ENCODE measurements around the gene SMIM45.

Gene SMIM45

DNA sequence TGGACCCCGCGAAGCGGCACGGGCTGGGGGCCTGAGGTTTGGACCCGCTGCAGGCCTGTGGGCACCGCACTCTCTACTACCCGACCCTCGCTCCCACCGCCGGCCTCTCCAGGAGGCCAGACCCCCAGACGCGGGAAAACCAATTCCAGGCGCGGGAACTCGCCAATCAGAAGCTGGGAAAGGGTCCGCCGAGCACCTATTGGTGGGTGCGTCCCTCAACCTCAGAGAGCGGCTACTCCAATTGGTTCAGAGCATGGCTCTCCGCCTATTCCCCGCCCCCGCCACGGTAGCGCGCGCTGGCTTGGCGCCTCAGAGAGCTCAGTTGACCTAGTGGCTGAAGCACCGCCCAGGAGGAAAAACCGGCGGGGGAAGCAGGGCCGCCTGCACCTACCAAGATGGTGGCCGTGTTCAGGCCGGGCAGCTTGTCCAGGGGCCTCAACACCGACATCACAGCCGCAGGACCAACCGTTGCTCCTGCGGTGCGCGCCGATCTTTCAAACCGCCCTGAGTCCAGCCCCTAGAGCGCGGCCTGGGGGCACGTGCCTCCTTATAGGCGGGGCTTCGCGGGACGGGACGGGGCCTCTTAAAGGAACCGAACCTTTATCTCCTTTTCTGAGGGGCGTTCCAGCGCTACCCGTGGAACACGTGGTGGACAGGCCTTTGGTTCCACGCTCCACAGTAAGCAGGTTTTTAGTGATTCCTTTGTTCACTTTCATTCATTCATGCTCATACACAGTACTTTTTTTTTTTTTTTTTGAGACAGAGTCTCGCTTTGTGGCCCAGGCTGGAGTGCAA, 5.1 kb upstream of the SMIM45 start, which contains the start of gene CENPM:
CENPM (minus strand) TSS at position 524 of the 795 bp plus-strand sequence; CDS start at position 448, 76 bp downstream.
- SMC1A ChIA-PET (ENCODE audit: uncharacterized antibody, unreplicated experiment) = interaction anchor here (0.7 to 2.4 kb wide), 12 partner anchors 10 to 498 kb away, joined by 3 to 14 read pairs (median 4); partner anchors contain the start of gene TNFRSF13C
- H3K4me1 ChIP-seq (ENCODE audit: control insufficient read depth, insufficient read depth, low read length) = peaks cover 59% of the 10 kb centered on the region
- CTCF ChIA-PET = interaction anchor here (0.6 to 2.0 kb wide), 17 partner anchors 9 to 280 kb away, joined by 3 to 12 read pairs (median 3); partner anchors contain the start of genes CCDC134 and NDUFA6
- TSS peak; percentile 58 for BruUV-seq (replicated peaks)
- DNase-seq (ENCODE audit: low read depth, low spot score) (peak; percentile 80), ATAC-seq (peak; percentile 88), FAIRE-seq (peak; percentile 89)
- H3K27ac ChIP-seq (ENCODE audit: control insufficient read depth, insufficient read depth) = peak within 1 kb of the TSS; percentile 94
- H3K4me3 ChIP-seq = peak within 1 kb of the TSS; percentile 78
- in situ Hi-C loops (cut with MboI) (loop anchor here (5.0 kb wide), 1 partner anchor 115 kb away; the partner anchor contains the start of gene SREBF2), intact Hi-C loops (cut with micrococcal nuclease; ENCODE audit: unreplicated experiment) (loop anchor here (5.0 kb wide), 1 partner anchor 490 kb away; no protein-coding TSS in a partner anchor)
- RAD21 ChIA-PET (ENCODE audit: unreplicated experiment) = interaction anchor here (0.5 to 7.9 kb wide), 15 partner anchors 9 to 249 kb away, joined by 3 to 115 read pairs (median 7); partner anchors contain the start of genes NDUFA6, SMDT1 and TNFRSF13C
- H3K9ac ChIP-seq (ENCODE audit: control insufficient read depth, insufficient read depth, low read length) = peak within 1 kb of the TSS; percentile 97
- peak within 1 kb of the TSS; percentile 86 for H2AFZ ChIP-seq (ENCODE audit: control insufficient read depth, low read depth, low read length)
- H4K20me1 ChIP-seq (ENCODE audit: control insufficient read depth, insufficient read depth) = no peaks in the 10 kb centered on the region
- H3K4me2 ChIP-seq (ENCODE audit: control insufficient read depth, insufficient read depth) = peak within 1 kb of the TSS; percentile 99
- peaks cover 41% of the 10 kb centered on the region for H3K79me2 ChIP-seq (ENCODE audit: control insufficient read depth, insufficient read depth, low read length)
- under 1% methylated on average over 55 of the region's 56 CpGs for WGBS (ENCODE audit: insufficient coverage, insufficient replicate concordance, low lambda C conversion rate, missing lambda C conversion rate)
- POLR2A ChIA-PET = interaction anchor here (0.5 to 9.2 kb wide), 21 partner anchors 10 to 1283 kb away, joined by 3 to 164 read pairs (median 4); partner anchors contain the start of genes CCDC134, DESI1, SREBF2 and TNFRSF13C
- peaks cover 8 to 14% of the 10 kb centered on the region in 2 experiments; a peak in 3 of 4 replicates for H3K36me3 ChIP-seq (ENCODE audit: control insufficient read depth in 2 of 2, insufficient read depth in 2 of 2, low read length in 1 of 2)
- H3K9me3 ChIP-seq (replicated peaks; ENCODE audit: control insufficient read depth, insufficient read depth, low read length) = no peaks in the 10 kb centered on the region
- no peaks in the 10 kb centered on the region for H3K27me3 ChIP-seq (replicated peaks in 1 of 2; ENCODE audit: control insufficient read depth in 2 of 2, insufficient read depth in 2 of 2, low read length in 1 of 2)
- no peak for TF ChIP-seq ZBTB4 (CRISPR knock-in tag; IDR thresholded peaks at IDR 0.05)
- TF ChIP-seq, protein P1, sequence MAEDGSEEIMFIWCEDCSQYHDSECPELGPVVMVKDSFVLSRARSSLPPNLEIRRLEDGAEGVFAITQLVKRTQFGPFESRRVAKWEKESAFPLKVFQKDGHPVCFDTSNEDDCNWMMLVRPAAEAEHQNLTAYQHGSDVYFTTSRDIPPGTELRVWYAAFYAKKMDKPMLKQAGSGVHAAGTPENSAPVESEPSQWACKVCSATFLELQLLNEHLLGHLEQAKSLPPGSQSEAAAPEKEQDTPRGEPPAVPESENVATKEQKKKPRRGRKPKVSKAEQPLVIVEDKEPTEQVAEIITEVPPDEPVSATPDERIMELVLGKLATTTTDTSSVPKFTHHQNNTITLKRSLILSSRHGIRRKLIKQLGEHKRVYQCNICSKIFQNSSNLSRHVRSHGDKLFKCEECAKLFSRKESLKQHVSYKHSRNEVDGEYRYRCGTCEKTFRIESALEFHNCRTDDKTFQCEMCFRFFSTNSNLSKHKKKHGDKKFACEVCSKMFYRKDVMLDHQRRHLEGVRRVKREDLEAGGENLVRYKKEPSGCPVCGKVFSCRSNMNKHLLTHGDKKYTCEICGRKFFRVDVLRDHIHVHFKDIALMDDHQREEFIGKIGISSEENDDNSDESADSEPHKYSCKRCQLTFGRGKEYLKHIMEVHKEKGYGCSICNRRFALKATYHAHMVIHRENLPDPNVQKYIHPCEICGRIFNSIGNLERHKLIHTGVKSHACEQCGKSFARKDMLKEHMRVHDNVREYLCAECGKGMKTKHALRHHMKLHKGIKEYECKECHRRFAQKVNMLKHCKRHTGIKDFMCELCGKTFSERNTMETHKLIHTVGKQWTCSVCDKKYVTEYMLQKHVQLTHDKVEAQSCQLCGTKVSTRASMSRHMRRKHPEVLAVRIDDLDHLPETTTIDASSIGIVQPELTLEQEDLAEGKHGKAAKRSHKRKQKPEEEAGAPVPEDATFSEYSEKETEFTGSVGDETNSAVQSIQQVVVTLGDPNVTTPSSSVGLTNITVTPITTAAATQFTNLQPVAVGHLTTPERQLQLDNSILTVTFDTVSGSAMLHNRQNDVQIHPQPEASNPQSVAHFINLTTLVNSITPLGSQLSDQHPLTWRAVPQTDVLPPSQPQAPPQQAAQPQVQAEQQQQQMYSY (CRISPR knock-in tag; IDR thresholded peaks at IDR 0.05) = no peak
- TF ChIP-seq SRF (IDR thresholded peaks at IDR 0.05; ENCODE audit: low read depth in 2 of 2, low read length in 2 of 2) = no peak
- no peak for TF ChIP-seq STAT3 (IDR thresholded peaks at IDR 0.05; ENCODE audit: low read depth, low read length)
- TF ChIP-seq CHD2 (IDR thresholded peaks at IDR 0.05; ENCODE audit: borderline replicate concordance, low read depth, low read length) = peak; percentile 93
- no peak for TF ChIP-seq MYB (IDR thresholded peaks at IDR 0.05; ENCODE audit: borderline replicate concordance, low read depth, low read length)
- TF ChIP-seq HDAC2 (IDR thresholded peaks at IDR 0.05) = peak; percentile 88; the same call in 1 of the 2 replicates
- 0 out of 2 replicates have a peak, but pooled peaks have one; percentile 21 for TF ChIP-seq ZNF384 (IDR thresholded peaks at IDR 0.05; ENCODE audit: borderline replicate concordance, low read depth, low read length)
- peak; percentile 62; the same call in 1 of the 2 replicates for TF ChIP-seq CREB1 (IDR thresholded peaks at IDR 0.05; ENCODE audit: low read depth)
- TF ChIP-seq SP1 (IDR thresholded peaks at IDR 0.05; ENCODE audit: low read depth, low read length) = peak; percentile 98
- no peak for TF ChIP-seq EP300 (IDR thresholded peaks at IDR 0.05; ENCODE audit: borderline replicate concordance in 1 of 2, control insufficient read depth in 1 of 2, low read depth in 2 of 2, low read length in 2 of 2)
- no peak for TF ChIP-seq NR2C2 (IDR thresholded peaks at IDR 0.05; ENCODE audit: borderline replicate concordance, control insufficient read depth, insufficient read length, low read depth)
- TF ChIP-seq, protein P2, sequence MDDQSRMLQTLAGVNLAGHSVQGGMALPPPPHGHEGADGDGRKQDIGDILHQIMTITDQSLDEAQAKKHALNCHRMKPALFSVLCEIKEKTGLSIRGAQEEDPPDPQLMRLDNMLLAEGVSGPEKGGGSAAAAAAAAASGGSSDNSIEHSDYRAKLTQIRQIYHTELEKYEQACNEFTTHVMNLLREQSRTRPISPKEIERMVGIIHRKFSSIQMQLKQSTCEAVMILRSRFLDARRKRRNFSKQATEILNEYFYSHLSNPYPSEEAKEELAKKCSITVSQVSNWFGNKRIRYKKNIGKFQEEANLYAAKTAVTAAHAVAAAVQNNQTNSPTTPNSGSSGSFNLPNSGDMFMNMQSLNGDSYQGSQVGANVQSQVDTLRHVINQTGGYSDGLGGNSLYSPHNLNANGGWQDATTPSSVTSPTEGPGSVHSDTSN (IDR thresholded peaks at IDR 0.05; ENCODE audit: insufficient replicate concordance, low read depth, low read length) = peak; percentile 90
